ENCODE data around the gene KLRB1. TPM values are rescaled to one million over a fixed set of nuclear protein-coding genes. Genes with fewer than 3 reads are reported as not detected.
"Not testable (repeated sequence)": the region's sequence is repeated elsewhere in the genome, so short reads cannot be mapped to it uniquely, and the experiment has no call there.

Gene KLRB1
- total RNA-seq: 1 to 10 TPM in 1 of 2 donors, under 1 TPM in 1; 0.89 to 3.0 TPM

DNA sequence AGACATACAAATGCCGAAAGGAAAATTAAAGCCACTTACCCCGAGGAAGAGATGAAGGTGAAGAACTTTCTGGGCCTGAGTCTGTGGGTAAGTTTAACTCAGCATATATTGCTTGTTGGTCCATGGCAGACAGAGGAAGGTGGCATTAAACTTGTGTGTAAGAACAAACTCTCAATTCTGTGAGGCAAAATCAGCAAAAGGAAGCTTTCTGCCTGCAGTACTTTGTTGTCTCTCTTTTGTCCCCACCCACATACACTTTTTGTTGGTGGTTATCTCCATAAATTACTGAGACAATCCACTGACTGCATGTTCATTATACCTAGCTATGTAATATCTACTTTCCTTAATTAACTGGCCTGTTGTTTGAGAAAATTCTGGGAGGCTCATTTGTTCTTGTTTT is at the start of gene KLRB1:
Gene KLRB1, minus strand, starts transcription at position 201 of the 400 bp plus-strand sequence. Its CDS starts 77 bp downstream, at position 124.
- H3K27ac Mint-ChIP-seq: peak within 1 kb of the TSS; percentile 96
- H3K4me1 Mint-ChIP-seq (ENCODE audit: low read depth): no peaks in the 10 kb centered on the region
- DNase-seq: no peak
- peaks cover 1 to 16% of the 10 kb centered on the region in 2 donors for H3K36me3 Mint-ChIP-seq (ENCODE audit: insufficient read depth in 2 of 2)
- ATAC-seq (replicated peaks in 1 of 2): no peak
- H3K9me3 Mint-ChIP-seq: peaks cover 2 to 10% of the 10 kb centered on the region in 2 donors
- H3K4me3 Mint-ChIP-seq: peak within 1 kb of the TSS; percentile 12 to 90
- no peaks in the 10 kb centered on the region for H3K27me3 Mint-ChIP-seq (ENCODE audit: low read depth)

- Mint-ChIP-seq H3K9me3 (peaks cover 0 to 4% of the 10 kb centered on the region in 2 donors), H3K27ac (peak overlapping the region; percentile 97), H3K36me3 (ENCODE audit: insufficient read depth in 2 of 2) (peaks cover 38 to 61% of the 10 kb centered on the region in 2 donors), H3K4me1 (ENCODE audit: low read depth) (peaks cover 61% of the 10 kb centered on the region), H3K4me3 (peak overlapping the region; percentile 97 to 99), H3K27me3 (ENCODE audit: low read depth) (no peaks in the 10 kb centered on the region)
- peak; percentile 71 to 77 for DNase-seq
- peak; percentile 18 to 36 for ATAC-seq (replicated peaks in 1 of 2)
Observed at GRCh38 chr12:9651265-9651729, 43.6 kb upstream of the KLRB1 start.

DNA sequence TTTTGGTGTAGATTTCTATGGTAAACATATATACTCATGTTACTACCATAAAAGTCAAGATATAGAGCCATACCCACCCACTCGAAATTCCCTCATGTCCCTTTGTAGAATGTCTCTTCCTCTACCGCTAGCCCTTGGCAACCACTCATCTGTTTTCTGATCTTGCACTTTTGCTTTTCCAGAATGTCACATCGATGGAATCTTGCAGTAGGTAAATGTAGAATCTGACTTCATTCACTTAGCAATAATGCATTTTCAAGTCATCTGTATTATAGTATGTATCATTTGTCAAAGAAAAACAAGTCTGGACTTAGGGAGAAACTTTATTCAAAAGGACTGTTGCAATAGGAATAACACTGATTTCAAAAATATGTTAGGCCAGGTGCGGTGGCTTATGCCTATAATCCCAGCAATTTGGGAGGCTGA is 42.4 kb upstream of the KLRB1 start:
- peaks cover 34 to 55% of the 10 kb centered on the region in 2 donors for H3K36me3 Mint-ChIP-seq (ENCODE audit: insufficient read depth in 2 of 2)
- peak overlapping the region; percentile 97 to 99 for H3K4me3 Mint-ChIP-seq
- DNase-seq (no peak), ATAC-seq (replicated peaks in 1 of 2) (no peak)
- H3K4me1 Mint-ChIP-seq (ENCODE audit: low read depth): peaks cover 60% of the 10 kb centered on the region
- H3K27ac Mint-ChIP-seq: peak overlapping the region; percentile 97
- H3K9me3 Mint-ChIP-seq: peaks cover 4 to 6% of the 10 kb centered on the region in 2 donors
- no peaks in the 10 kb centered on the region for H3K27me3 Mint-ChIP-seq (ENCODE audit: low read depth)

DNA sequence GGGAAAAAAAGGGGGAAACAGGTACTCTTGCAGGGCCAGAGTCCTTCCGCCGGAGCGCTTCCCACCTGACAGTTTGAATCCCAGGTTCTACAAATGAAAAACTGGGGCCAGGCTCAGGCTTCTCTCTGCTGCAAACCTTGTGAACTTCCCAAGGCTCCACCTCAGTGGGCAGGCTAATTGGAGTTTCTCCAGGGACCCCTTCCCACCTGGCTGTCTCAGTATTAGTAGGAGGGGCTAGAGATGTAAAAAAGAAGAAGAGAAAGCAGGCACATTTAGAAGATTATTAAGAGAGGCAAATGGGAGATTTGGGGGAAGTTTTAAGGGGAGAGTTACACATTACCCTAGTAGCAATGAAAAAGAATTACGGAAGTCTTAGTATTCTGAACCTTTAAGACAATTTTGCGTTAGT is 41.8 kb upstream of the KLRB1 start:
- Mint-ChIP-seq H3K27me3 (ENCODE audit: low read depth) (no peaks in the 10 kb centered on the region), H3K4me1 (ENCODE audit: low read depth) (peaks cover 60% of the 10 kb centered on the region), H3K4me3 (peak overlapping the region; percentile 97 to 99), H3K36me3 (ENCODE audit: insufficient read depth in 2 of 2) (peaks cover 33 to 55% of the 10 kb centered on the region in 2 donors), H3K9me3 (peaks cover 4 to 9% of the 10 kb centered on the region in 2 donors), H3K27ac (peak overlapping the region; percentile 97)
- ATAC-seq (replicated peaks in 1 of 2) (no peak), DNase-seq (no peak)

DNA sequence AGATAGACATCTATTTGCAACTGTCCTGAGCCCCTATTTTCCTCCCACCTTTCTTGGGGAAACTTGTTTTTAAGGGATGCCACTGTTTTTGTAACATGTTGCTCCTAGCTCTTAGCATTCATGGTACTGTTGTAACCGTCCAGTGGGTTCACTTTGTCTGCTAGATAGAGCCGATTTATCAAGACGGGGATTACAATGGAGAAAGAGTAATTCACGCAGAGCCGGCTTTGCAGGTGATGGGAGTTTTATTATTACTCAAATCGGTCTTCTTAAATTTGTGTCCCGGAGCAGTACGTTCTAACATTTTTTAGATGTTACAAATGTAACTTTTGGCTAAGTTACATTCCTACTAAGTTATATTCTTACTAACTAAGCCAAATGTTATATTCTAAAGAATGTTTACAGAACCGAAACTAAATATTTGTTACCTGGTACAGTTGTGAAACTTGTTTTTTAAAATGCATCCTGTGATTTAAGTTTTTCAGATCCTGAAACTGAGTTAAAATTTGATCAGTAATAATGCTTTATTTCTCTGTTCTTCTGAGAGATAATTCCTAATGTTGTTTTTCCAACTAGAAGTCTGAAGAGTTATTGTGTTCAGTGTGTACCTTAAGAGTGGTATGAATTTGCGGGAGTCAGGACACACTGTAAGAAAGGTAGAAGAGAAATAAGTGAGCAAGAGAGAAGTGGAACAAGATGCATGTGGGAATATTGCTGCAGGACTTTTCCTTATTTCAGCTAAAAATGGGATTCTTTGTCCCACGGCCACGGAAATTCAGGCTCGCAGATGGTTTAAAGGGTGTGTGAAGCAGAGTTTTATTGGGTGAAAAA is 41.2 kb upstream of the KLRB1 start:
- peaks cover 31 to 56% of the 10 kb centered on the region in 2 donors for H3K36me3 Mint-ChIP-seq (ENCODE audit: insufficient read depth in 2 of 2)

GRCh38 chr12:9647825-9648700 is 40.3 kb upstream of the KLRB1 start:
- Mint-ChIP-seq H3K4me1 (ENCODE audit: low read depth) (peaks cover 61% of the 10 kb centered on the region), H3K9me3 (peaks cover 7 to 9% of the 10 kb centered on the region in 2 donors), H3K27ac (peak overlapping the region; percentile 97), H3K36me3 (ENCODE audit: insufficient read depth in 2 of 2) (peaks cover 30 to 52% of the 10 kb centered on the region in 2 donors), H3K4me3 (peak overlapping the region; percentile 97 to 99), H3K27me3 (ENCODE audit: low read depth) (no peaks in the 10 kb centered on the region)
- DNase-seq: peak; percentile 96 to 98
- ATAC-seq (replicated peaks in 1 of 2): peak; percentile 75 to 80

More for the DNA sequence above, 41.2 kb upstream of the KLRB1 start:
- Mint-ChIP-seq H3K27me3 (ENCODE audit: low read depth) (no peaks in the 10 kb centered on the region), H3K4me3 (peak overlapping the region; percentile 97 to 99), H3K9me3 (peaks cover 4 to 9% of the 10 kb centered on the region in 2 donors), H3K4me1 (ENCODE audit: low read depth) (peaks cover 61% of the 10 kb centered on the region), H3K27ac (peak overlapping the region; percentile 97)
- DNase-seq: peak in 1 of 2 donors; percentile 39
- ATAC-seq (replicated peaks in 1 of 2): no peak

GRCh38 chr12:9646794-9647781 is 39.4 kb upstream of the KLRB1 start:
- peak overlapping the region; percentile 97 to 99 for H3K4me3 Mint-ChIP-seq
- peak in 1 of 2 donors; percentile 13 for DNase-seq
- H3K4me1 Mint-ChIP-seq (ENCODE audit: low read depth): peaks cover 69% of the 10 kb centered on the region
- no peaks in the 10 kb centered on the region for H3K27me3 Mint-ChIP-seq (ENCODE audit: low read depth)
- peak overlapping the region; percentile 97 for H3K27ac Mint-ChIP-seq
- H3K36me3 Mint-ChIP-seq (ENCODE audit: insufficient read depth in 2 of 2): peaks cover 32 to 51% of the 10 kb centered on the region in 2 donors
- peaks cover 7 to 13% of the 10 kb centered on the region in 2 donors for H3K9me3 Mint-ChIP-seq
- ATAC-seq (replicated peaks in 1 of 2): peak in 1 of 2 donors; percentile 3

DNA sequence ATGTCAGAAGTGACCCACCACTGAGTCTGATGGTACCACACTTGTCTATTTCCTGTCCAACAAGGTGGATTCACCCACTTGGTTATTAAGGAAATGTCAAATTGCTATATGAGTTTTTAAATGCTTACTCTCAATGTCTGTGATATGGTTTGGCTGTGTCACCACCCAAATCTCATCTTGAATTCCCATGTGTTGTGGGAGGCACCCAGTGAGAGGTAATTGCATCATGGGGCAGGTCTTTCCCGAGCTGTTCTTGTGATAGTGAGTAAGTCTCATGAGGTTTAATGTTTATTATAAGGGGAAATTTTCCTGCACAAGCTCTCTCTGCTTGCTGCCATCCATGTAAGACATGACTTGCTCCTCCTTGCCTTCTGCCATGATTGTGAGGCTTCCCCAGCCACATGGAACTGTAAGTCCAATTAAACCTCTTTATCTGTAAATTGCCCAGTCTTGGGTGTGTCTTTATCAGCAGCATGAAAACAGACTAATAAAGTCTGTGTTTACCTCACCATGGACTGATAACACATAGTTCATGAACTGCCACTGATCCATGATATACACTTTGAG is 37.4 kb upstream of the KLRB1 start:
- H3K36me3 Mint-ChIP-seq (ENCODE audit: insufficient read depth in 2 of 2): peaks cover 30 to 50% of the 10 kb centered on the region in 2 donors
- peaks cover 11 to 12% of the 10 kb centered on the region in 2 donors for H3K9me3 Mint-ChIP-seq
- peak in 1 of 2 donors; percentile 28 for DNase-seq
- H3K27ac Mint-ChIP-seq: peak overlapping the region; percentile 76
- peak overlapping the region; percentile 66 to 75 for H3K4me3 Mint-ChIP-seq
- peaks cover 66% of the 10 kb centered on the region for H3K4me1 Mint-ChIP-seq (ENCODE audit: low read depth)
- ATAC-seq (replicated peaks in 1 of 2); H3K27me3 Mint-ChIP-seq (ENCODE audit: low read depth): not testable (repeated sequence)

DNA sequence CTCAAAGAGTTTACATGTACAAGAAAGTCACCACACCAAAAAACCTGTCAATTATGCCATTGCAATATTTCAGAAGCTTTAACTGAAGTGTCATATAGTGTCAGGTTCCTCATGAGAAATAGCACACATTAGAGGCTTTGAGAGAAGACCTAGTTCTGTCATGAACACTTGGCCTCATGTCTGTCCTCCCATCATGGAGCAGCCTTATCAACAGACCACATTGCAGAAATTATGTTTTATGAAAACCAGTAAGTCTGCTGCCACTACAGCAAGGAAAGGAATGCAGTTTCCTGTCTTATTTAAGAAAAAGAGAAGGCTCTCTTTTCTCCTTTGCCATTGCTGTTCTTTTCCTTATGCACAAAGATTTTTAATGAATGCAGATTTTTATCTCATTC is 35.5 kb upstream of the KLRB1 start:
- DNase-seq (no peak), ATAC-seq (replicated peaks in 1 of 2) (no peak)
- no peaks in the 10 kb centered on the region for H3K27me3 Mint-ChIP-seq (ENCODE audit: low read depth)
- peaks cover 73% of the 10 kb centered on the region for H3K4me1 Mint-ChIP-seq (ENCODE audit: low read depth)
- peaks cover 21 to 46% of the 10 kb centered on the region in 2 donors for H3K36me3 Mint-ChIP-seq (ENCODE audit: insufficient read depth in 2 of 2)
- H3K27ac Mint-ChIP-seq: peak overlapping the region; percentile 57
- H3K4me3 Mint-ChIP-seq: peak overlapping the region; percentile 67 to 71
- peaks cover 12% of the 10 kb centered on the region in 2 donors for H3K9me3 Mint-ChIP-seq

- H3K27me3 Mint-ChIP-seq (ENCODE audit: low read depth): no peaks in the 10 kb centered on the region
- peaks cover 12% of the 10 kb centered on the region in 2 donors for H3K9me3 Mint-ChIP-seq
- DNase-seq (peak in 1 of 2 donors; percentile 22), ATAC-seq (replicated peaks in 1 of 2) (peak; percentile 8 to 12)
- H3K36me3 Mint-ChIP-seq (ENCODE audit: insufficient read depth in 2 of 2): peaks cover 21 to 44% of the 10 kb centered on the region in 2 donors
- peaks cover 73% of the 10 kb centered on the region for H3K4me1 Mint-ChIP-seq (ENCODE audit: low read depth)
- H3K4me3 Mint-ChIP-seq: peak overlapping the region; percentile 67 to 71
- H3K27ac Mint-ChIP-seq: no peak overlapping the region
Observed at GRCh38 chr12:9642606-9643265, 35.0 kb upstream of the KLRB1 start.

GRCh38 chr12:9640024-9640423 is 32.3 kb upstream of the KLRB1 start:
- H3K9me3 Mint-ChIP-seq: peaks cover 16 to 19% of the 10 kb centered on the region in 2 donors
- peaks cover 21 to 44% of the 10 kb centered on the region in 2 donors for H3K36me3 Mint-ChIP-seq (ENCODE audit: insufficient read depth in 2 of 2)
- no peak overlapping the region for H3K4me3 Mint-ChIP-seq
- no peak for ATAC-seq (replicated peaks in 1 of 2)
- H3K27me3 Mint-ChIP-seq (ENCODE audit: low read depth): no peaks in the 10 kb centered on the region
- H3K27ac Mint-ChIP-seq: no peak overlapping the region
- DNase-seq: no peak
- peaks cover 73% of the 10 kb centered on the region for H3K4me1 Mint-ChIP-seq (ENCODE audit: low read depth)

All from activated T-cell treated with anti-CD3 and anti-CD28 coated beads, Interleukin-2, amount 50 U/mL, for 72 hours (primary cell).